Kidney (tissue), 14 donors: ENCODE data around the gene DHX36. TPM values are rescaled to one million over a fixed set of nuclear protein-coding genes. Genes with fewer than 3 reads are reported as not detected.
A peak's percentile ranks its signal among the peaks of the same experiment; 100 is the strongest.

Experiments
- DNase-seq, 5 donors: peaks; one replicate each; pipeline ENCODE4 v3.0.0-alpha.2; 2013 to 2020
- FAIRE-seq: peaks from 2 replicates; lab custom pipeline; 2012; peaks lifted over from hg19 to GRCh38; lab: Jason Lieb, UNC
- H3K27ac ChIP-seq, 2 donors: one replicate each; pipeline ENCODE4 v1.7.0; 2013; ENCODE audit warnings: low read depth in 2 of 2, low read length in 2 of 2, inconsistent platforms in 1 of 2
- H3K27me3 ChIP-seq: one replicate; pipeline ENCODE4 v1.7.1; 2013; ENCODE audit warnings: low read length, inconsistent platforms; ENCODE audit not compliant: control insufficient read depth, insufficient read depth
- H3K36me3 ChIP-seq, 3 donors: one replicate each; pipeline versions ENCODE4 v1.7.0 to v1.7.1; 2013; ENCODE audit warnings: low read length in 3 of 3, control low read depth in 1 of 3, inconsistent platforms in 1 of 3; ENCODE audit not compliant: insufficient read depth in 3 of 3, control insufficient read depth in 2 of 3
- H3K4me1 ChIP-seq, 3 donors: one replicate each; pipeline versions ENCODE4 v1.7.0 to v1.7.1; 2013; ENCODE audit warnings: low read length in 3 of 3, inconsistent platforms in 1 of 3, low read depth in 1 of 3; ENCODE audit not compliant: control insufficient read depth in 2 of 3, insufficient read depth in 2 of 3
- H3K4me3 ChIP-seq, 3 donors: one replicate each; pipeline versions ENCODE4 v1.7.0 to v1.8.1; 2013; ENCODE audit warnings: low read length in 3 of 3, control low read depth in 1 of 3, inconsistent platforms in 1 of 3
- H3K9ac ChIP-seq, 3 donors: one replicate each; pipeline versions ENCODE4 v1.7.0 to v1.7.1; 2013; ENCODE audit warnings: low read length in 3 of 3, control low read depth in 1 of 3, inconsistent platforms in 1 of 3
- H3K9me3 ChIP-seq, 3 donors: one replicate each; pipeline versions ENCODE4 v1.7.0 to v1.7.1; 2013; ENCODE audit warnings: low read length in 3 of 3, control low read depth in 1 of 3, inconsistent platforms in 1 of 3; ENCODE audit not compliant: control insufficient read depth in 2 of 3, insufficient read depth in 1 of 3
- intact Hi-C: fragments of 100-400 bp; cut with DNase I; formaldehyde crosslinking; loops from one replicate; pipeline ENCODE4 v1.11.1; 2022
- polyA plus RNA-seq: library from polyadenylated mRNA; stranded (reverse); fragments of 350-450 nt; fragmentation: Illumina TruSeq; extraction: RNeasy Lipid Tissue Mini Kit (QIAGEN cat#74804); gene quantifications from one replicate; pipeline ENCODE4 v1.2.3, GENCODE V29; 2014; ENCODE audit warnings: low read depth, low replicate concordance; ENCODE audit not compliant: insufficient read depth
- total RNA-seq: library from RNA; stranded (reverse); fragmentation: NEBNext Ultra II Directional; extraction: Animal tissue kit (Norgen Biotek cat#: 25700); gene quantifications from one replicate; pipeline ENCODE4 v1.2.1, GENCODE V29; 2021
- TF ChIP-seq, protein P1 (sequence below): IDR thresholded peaks from 3 replicates; pipeline ENCODE4 v1.5.1; 2012; ENCODE audit warnings: mild to moderate bottlenecking, moderate library complexity, borderline replicate concordance; ENCODE audit not compliant: insufficient read depth; ENCODE audit errors: extremely low read depth
- donor health status: control.
- donor health status: control.
- donor health status: control.
- donor health status: control.
- donor health status: control.
- donor health status: DM: yes; HTN: yes; CAD: no.
- donor health status: Normal renal cell carcinoma (clear cell type).

Gene DHX36
- total and polyA plus RNA-seq, 2 donors from 2014 or later, result 19.8 to 76.7 TPM

- TF ChIP-seq, protein P1, sequence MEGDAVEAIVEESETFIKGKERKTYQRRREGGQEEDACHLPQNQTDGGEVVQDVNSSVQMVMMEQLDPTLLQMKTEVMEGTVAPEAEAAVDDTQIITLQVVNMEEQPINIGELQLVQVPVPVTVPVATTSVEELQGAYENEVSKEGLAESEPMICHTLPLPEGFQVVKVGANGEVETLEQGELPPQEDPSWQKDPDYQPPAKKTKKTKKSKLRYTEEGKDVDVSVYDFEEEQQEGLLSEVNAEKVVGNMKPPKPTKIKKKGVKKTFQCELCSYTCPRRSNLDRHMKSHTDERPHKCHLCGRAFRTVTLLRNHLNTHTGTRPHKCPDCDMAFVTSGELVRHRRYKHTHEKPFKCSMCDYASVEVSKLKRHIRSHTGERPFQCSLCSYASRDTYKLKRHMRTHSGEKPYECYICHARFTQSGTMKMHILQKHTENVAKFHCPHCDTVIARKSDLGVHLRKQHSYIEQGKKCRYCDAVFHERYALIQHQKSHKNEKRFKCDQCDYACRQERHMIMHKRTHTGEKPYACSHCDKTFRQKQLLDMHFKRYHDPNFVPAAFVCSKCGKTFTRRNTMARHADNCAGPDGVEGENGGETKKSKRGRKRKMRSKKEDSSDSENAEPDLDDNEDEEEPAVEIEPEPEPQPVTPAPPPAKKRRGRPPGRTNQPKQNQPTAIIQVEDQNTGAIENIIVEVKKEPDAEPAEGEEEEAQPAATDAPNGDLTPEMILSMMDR, result no peak
- Histone ChIP-seq H3K9me3 (no peaks in the 10 kb centered on the region), H3K9ac (no peak overlapping the region), H3K36me3 (peaks cover 10 to 23% (median 18%) of the 10 kb centered on the region in 3 donors), H3K4me3 (no peak overlapping the region), H3K27ac (no peak overlapping the region), H3K4me1 (no peaks in the 10 kb centered on the region), H3K27me3 (no peaks in the 10 kb centered on the region)
- FAIRE-seq, result no peak
- no peak for DNase-seq
- intact Hi-C loops, result no loop called here
Measured at GRCh38 chr3:154275292-154275691, 49.0 kb downstream of the DHX36 start.

DNA sequence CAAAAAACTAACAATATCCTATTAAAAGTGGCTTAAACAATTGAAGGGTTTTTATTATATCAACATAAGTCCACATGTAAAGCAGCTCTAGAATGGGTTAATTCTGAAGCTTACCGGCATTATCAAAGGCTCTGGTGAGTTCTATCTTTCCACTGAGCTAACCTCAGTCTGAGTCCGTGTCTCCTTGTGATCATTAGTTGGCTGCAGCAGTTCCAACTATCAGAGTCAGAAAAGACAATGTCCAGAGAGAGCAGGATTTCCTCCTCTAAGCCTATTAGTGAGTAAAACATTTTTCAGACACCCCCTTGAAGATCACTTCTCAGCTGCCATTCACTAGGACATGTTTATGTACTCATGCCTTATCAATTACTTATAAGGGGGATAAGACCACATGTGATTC lies 49.9 kb downstream of the DHX36 start:
- DNase-seq, result no peak
- intact Hi-C loops, result no loop called here
- H3K9me3 ChIP-seq, result no peaks in the 10 kb centered on the region
- H3K4me3 ChIP-seq, result no peak overlapping the region
- peaks cover 8 to 23% (median 18%) of the 10 kb centered on the region in 3 donors for H3K36me3 ChIP-seq
- H3K4me1 ChIP-seq, result no peaks in the 10 kb centered on the region
- H3K27ac ChIP-seq, result no peak overlapping the region
- TF ChIP-seq, protein P1, result no peak
- H3K27me3 ChIP-seq, result no peaks in the 10 kb centered on the region
- H3K9ac ChIP-seq, result no peak overlapping the region
- no peak for FAIRE-seq

GRCh38 chr3:154273381-154273780 lies 50.9 kb downstream of the DHX36 start:
- DNase-seq (no peak), FAIRE-seq (no peak)
- intact Hi-C loops, result no loop called here
- TF ChIP-seq, protein P1, result no peak
- no peak overlapping the region for H3K9ac ChIP-seq
- no peaks in the 10 kb centered on the region for H3K9me3 ChIP-seq
- H3K4me3 ChIP-seq, result no peak overlapping the region
- no peaks in the 10 kb centered on the region for H3K27me3 ChIP-seq
- H3K4me1 ChIP-seq, result no peaks in the 10 kb centered on the region
- H3K27ac ChIP-seq, result no peak overlapping the region
- peaks cover 8 to 18% (median 18%) of the 10 kb centered on the region in 3 donors for H3K36me3 ChIP-seq

GRCh38 chr3:154254527-154254926 lies 69.8 kb downstream of the DHX36 start:
- Histone ChIP-seq H3K4me3 (no peak overlapping the region), H3K4me1 (no peaks in the 10 kb centered on the region), H3K27me3 (no peaks in the 10 kb centered on the region), H3K9ac (no peak overlapping the region), H3K27ac (no peak overlapping the region), H3K9me3 (no peaks in the 10 kb centered on the region), H3K36me3 (peaks cover 5 to 21% (median 5%) of the 10 kb centered on the region in 3 donors)
- peak in 1 of 5 donors; percentile 13 for DNase-seq
- intact Hi-C loops, result loop anchor here (5.0 kb wide), 1 partner anchor 157 kb away; no protein-coding TSS in a partner anchor
- FAIRE-seq, result no peak
- TF ChIP-seq, protein P1, result no peak
